Psoas muscle (tissue), 8 donors: ENCODE results near the gene SHE. TPM values are rescaled to one million over a fixed set of nuclear protein-coding genes. Genes with fewer than 3 reads are reported as not detected.

Experiments used
- ATAC-seq, 4 donors: fragments of 200-7000 bp; cut with Tn5 transposase; one replicate each; pipeline ENCODE4 v1.9.1; 2020; ENCODE audit warnings: moderate library complexity in 3 of 4, mild to moderate bottlenecking in 2 of 4
- DNase-seq, 2 donors: peaks; one replicate each; pipeline ENCODE4 v3.0.0-alpha.2; 2020
- H3K27ac ChIP-seq: fragments of 200-600 bp; one replicate; pipeline ENCODE4 v1.8.0; 2022
- H3K27me3 ChIP-seq, 3 donors: fragments of 200-600 bp in 1 of 3; one replicate each; pipeline versions ENCODE4 v1.6.1 to v1.8.0; 2013 to 2022; ENCODE audit warnings: low read length in 2 of 3, mild to moderate bottlenecking in 2 of 3, moderate library complexity in 1 of 3; ENCODE audit not compliant: insufficient read depth in 3 of 3
- H3K36me3 ChIP-seq, 2 donors: fragments of 200-600 bp in 1 of 2; one replicate each; pipeline versions ENCODE4 v1.6.1 to v1.8.0; 2013 to 2022; ENCODE audit warnings: low read depth in 1 of 2, mild to moderate bottlenecking in 1 of 2, moderate library complexity in 1 of 2; ENCODE audit not compliant: insufficient read depth in 1 of 2
- H3K4me1 ChIP-seq: fragments of 200-600 bp; one replicate; pipeline ENCODE4 v1.8.0; 2022
- H3K4me3 ChIP-seq: fragments of 200-600 bp; one replicate; pipeline ENCODE4 v1.8.0; 2022; ENCODE audit warnings: mild to moderate bottlenecking
- H3K9me3 ChIP-seq: fragments of 200-600 bp; one replicate; pipeline ENCODE4 v1.8.0; 2022
- CTCF ChIP-seq: fragments of 200-600 bp; IDR thresholded peaks from one replicate; pipeline ENCODE4 v1.8.0; 2022; ENCODE audit warnings: antibody characterized with exemption
- WGBS, 3 donors: extraction: QIAGEN DNeasy Blood & Tissue Kit; methylation state at CpG; one replicate each; pipeline versions ENCODE4 v1.1.6 to v1.1.7; 2013; 5-methylcytosine and 5-hydroxymethylcytosine counted together
- intact Hi-C, 2 donors: fragments of 100-400 bp; cut with DNase I; formaldehyde crosslinking; loops; one replicate each; pipeline versions ENCODE4 v1.11.0 to v1.14.2; 2022
- polyA plus RNA-seq, 3 donors: library from polyadenylated mRNA; stranded (reverse); fragments of 200-250 nt; gene quantifications; one replicate each; pipeline ENCODE4 v1.2.3, GENCODE V29; 2013
- total RNA-seq, 4 donors: library from RNA; stranded (reverse); fragmentation: NEBNext Ultra II Directional in 2 of 4; extraction: Animal tissue kit (Norgen Biotek cat#: 25700) in 2 of 4; gene quantifications; one replicate each; pipeline versions ENCODE4 v1.2.1 to v1.2.4, GENCODE V29; 2021 to 2023
- donor health status: healthy with polysubstance abuse.
- donor health status: DM: no; HTN: no; CAD: no; lungs with moderate emphysema.
- donor health status: Bipolar disorder and iron deficiency.
- donor health status: healthy.
- donor health status: DM: yes; HTN: yes; CAD: no.
- donor health status: DM: no; HTN: no; CAD: no.
- donor health status: DM: no; HTN: no; CAD: no.
- donor health status: DM: yes; HTN: yes; CAD: no.

Gene SHE
- total and polyA plus RNA-seq, 7 donors, result 4.0 to 7.4 (median 6.2) TPM

GRCh38 chr1:154454386-154455120 is 47.7 kb downstream of the SHE start:
- no peaks in the 10 kb centered on the region for H3K4me1 ChIP-seq
- H3K27me3 ChIP-seq, result no peaks in the 10 kb centered on the region
- H3K27ac ChIP-seq, result no peak overlapping the region
- no peak for TF ChIP-seq CTCF
- no peaks in the 10 kb centered on the region for H3K9me3 ChIP-seq
- 70 to 76% (median 75%) methylated on average over 5 of the region's 5 CpGs for WGBS, 3 donors
- intact Hi-C loops, result no loop called here
- H3K4me3 ChIP-seq, result no peak overlapping the region
- DNase-seq (peak in 1 of 2 donors; percentile 30), ATAC-seq (no peak)
- peaks cover 6 to 100% of the 10 kb centered on the region in 2 donors for H3K36me3 ChIP-seq

GRCh38 chr1:154453574-154454352 is 48.4 kb downstream of the SHE start:
- DNase-seq (peak in 1 of 2 donors; percentile 26), ATAC-seq (peak; percentile 44 to 53 (median 48))
- TF ChIP-seq CTCF, result no peak
- Histone ChIP-seq H3K36me3 (peaks cover 7 to 99% of the 10 kb centered on the region in 2 donors), H3K4me3 (no peak overlapping the region), H3K9me3 (no peaks in the 10 kb centered on the region), H3K27ac (peak overlapping the region; percentile 30), H3K27me3 (no peaks in the 10 kb centered on the region), H3K4me1 (no peaks in the 10 kb centered on the region)
- 60 to 65% (median 61%) methylated on average over 5 of the region's 5 CpGs for WGBS, 3 donors
- intact Hi-C loops, result no loop called here

- DNase-seq (no peak), ATAC-seq (peak in 2 of 4 donors; percentile 19 to 21)
- Histone ChIP-seq H3K27ac (peak overlapping the region; percentile 30), H3K4me3 (no peak overlapping the region), H3K27me3 (no peaks in the 10 kb centered on the region), H3K4me1 (no peaks in the 10 kb centered on the region), H3K36me3 (peaks cover 11 to 99% of the 10 kb centered on the region in 2 donors), H3K9me3 (no peaks in the 10 kb centered on the region)
- no peak for TF ChIP-seq CTCF
- intact Hi-C loops, result no loop called here
- 79 to 89% (median 79%) methylated on average over 5 of the region's 5 CpGs for WGBS, 3 donors
Measured at GRCh38 chr1:154453161-154453560, 49.1 kb downstream of the SHE start.

GRCh38 chr1:154448331-154448811 is 53.8 kb downstream of the SHE start:
- no peak for DNase-seq
- Histone ChIP-seq H3K27ac (no peak overlapping the region), H3K4me1 (peaks cover 4% of the 10 kb centered on the region), H3K9me3 (no peaks in the 10 kb centered on the region), H3K4me3 (no peak overlapping the region), H3K27me3 (no peaks in the 10 kb centered on the region), H3K36me3 (peaks cover 8 to 95% of the 10 kb centered on the region in 2 donors)
- 59 to 78% (median 65%) methylated on average over 7 of the region's 7 CpGs for WGBS, 3 donors
- TF ChIP-seq CTCF, result no peak
- intact Hi-C loops, result loop anchor here in 1 of 2 donors (10.0 kb wide), 1 partner anchor 124 kb away; the partner anchor contains the start of genes AQP10 and ATP8B2
- ATAC-seq, result no peak
